ENCODE results near the gene HINT3. TPM values are rescaled to one million over a fixed set of nuclear protein-coding genes. Genes with fewer than 3 reads are reported as not detected.

HINT3 gene
- total RNA-seq, 2 donors from 2014 or later, result 8.1 to 12.4 TPM

DNA sequence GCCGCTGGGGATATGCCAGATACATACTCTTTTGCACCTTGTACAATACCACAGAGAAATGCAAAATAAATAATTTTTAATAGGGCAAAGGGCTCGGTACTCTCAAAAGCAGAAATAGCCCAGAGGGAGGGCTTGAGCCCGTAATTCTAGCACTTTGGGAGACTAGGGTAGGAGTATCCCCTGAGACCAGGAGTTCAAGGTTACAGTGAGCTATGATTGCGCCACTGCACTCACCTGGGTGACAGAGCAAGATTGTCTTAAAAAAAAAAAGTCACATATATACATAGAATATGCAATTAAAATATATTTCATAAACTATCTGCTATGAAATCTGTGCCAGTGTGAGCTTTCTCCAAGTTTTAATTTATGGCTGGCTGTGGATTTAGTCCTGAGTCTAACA, 29.0 kb downstream of the HINT3 start:
- DNase-seq (ENCODE audit: low spot score) (no peak), ATAC-seq (no peak)
- no peaks in the 10 kb centered on the region for H3K36me3 Mint-ChIP-seq
- no peaks in the 10 kb centered on the region for H3K9me3 Mint-ChIP-seq
- H3K4me1 Mint-ChIP-seq (ENCODE audit: low read depth in 2 of 2), result peaks cover 3 to 8% of the 10 kb centered on the region in 2 donors
- no peaks in the 10 kb centered on the region for H3K27me3 Mint-ChIP-seq
- H3K4me3 Mint-ChIP-seq, result no peak overlapping the region
- no peak overlapping the region for H3K27ac Mint-ChIP-seq

- no peaks in the 10 kb centered on the region for H3K27me3 Mint-ChIP-seq
- no peak for DNase-seq (ENCODE audit: low spot score)
- H3K4me1 Mint-ChIP-seq (ENCODE audit: low read depth in 2 of 2), result peaks cover 3 to 11% of the 10 kb centered on the region in 2 donors
- no peaks in the 10 kb centered on the region for H3K9me3 Mint-ChIP-seq
- no peaks in the 10 kb centered on the region for H3K36me3 Mint-ChIP-seq
- no peak for ATAC-seq
- no peak overlapping the region for H3K27ac Mint-ChIP-seq
- no peak overlapping the region for H3K4me3 Mint-ChIP-seq
Observed at GRCh38 chr6:125985979-125986300, 29.4 kb downstream of the HINT3 start.

- Mint-ChIP-seq H3K27ac (no peak within 1 kb of the TSS), H3K4me3 (no peak within 1 kb of the TSS), H3K36me3 (no peaks in the 10 kb centered on the region), H3K4me1 (ENCODE audit: low read depth in 2 of 2) (peaks cover 3 to 11% of the 10 kb centered on the region in 2 donors), H3K9me3 (no peaks in the 10 kb centered on the region), H3K27me3 (no peaks in the 10 kb centered on the region)
- ATAC-seq, result peak; percentile 98
- peak; percentile 88 for DNase-seq (ENCODE audit: low spot score)
Observed at GRCh38 chr6:125986301-125987025, 29.9 kb downstream of the HINT3 start, which contains the start of gene TRMT11. Gene TRMT11, plus strand, starts transcription at chr6:125986540. Its CDS starts 11 bp downstream, at chr6:125986551.

DNA sequence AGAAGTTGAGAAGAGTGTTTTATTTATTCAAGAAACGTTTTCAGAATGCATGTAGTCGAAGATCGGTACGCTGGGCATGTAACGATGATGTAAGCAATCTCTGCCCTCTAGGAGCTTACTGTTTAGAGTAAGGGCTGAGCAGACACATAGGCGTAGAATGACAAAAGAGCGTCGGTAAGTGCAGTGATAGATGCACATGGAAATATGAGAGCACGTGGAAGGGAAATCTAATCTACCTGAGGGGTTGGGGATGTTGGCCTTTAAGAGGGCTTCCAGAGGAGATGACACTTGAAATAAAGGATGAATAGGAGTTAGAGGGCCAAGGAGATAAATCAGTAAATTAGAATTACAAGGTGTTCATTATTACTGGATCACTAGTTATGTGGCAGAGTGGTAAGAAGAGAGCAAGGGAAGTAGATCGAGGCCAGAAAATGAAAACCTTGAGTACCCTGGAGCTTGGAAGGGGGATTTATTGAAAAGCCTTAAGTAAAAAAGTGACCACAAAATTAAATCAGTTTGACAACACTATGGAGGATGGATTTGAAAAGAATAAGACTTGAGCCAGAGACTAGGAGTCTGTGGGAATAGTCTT, 30.6 kb downstream of the HINT3 start:
- Mint-ChIP-seq H3K36me3 (no peaks in the 10 kb centered on the region), H3K4me1 (ENCODE audit: low read depth in 2 of 2) (peaks cover 3 to 11% of the 10 kb centered on the region in 2 donors), H3K9me3 (no peaks in the 10 kb centered on the region), H3K27me3 (no peaks in the 10 kb centered on the region), H3K4me3 (no peak overlapping the region), H3K27ac (no peak overlapping the region)
- ATAC-seq (peak in 1 of 2 donors; percentile 51), DNase-seq (ENCODE audit: low spot score) (no peak)

- Mint-ChIP-seq H3K4me1 (ENCODE audit: low read depth in 2 of 2) (peaks cover 6 to 11% of the 10 kb centered on the region in 2 donors), H3K27me3 (no peaks in the 10 kb centered on the region), H3K27ac (no peak overlapping the region), H3K36me3 (no peaks in the 10 kb centered on the region), H3K4me3 (no peak overlapping the region), H3K9me3 (no peaks in the 10 kb centered on the region)
- ATAC-seq (no peak), DNase-seq (ENCODE audit: low spot score) (no peak)
Observed at GRCh38 chr6:125988280-125988679, 31.7 kb downstream of the HINT3 start.

DNA sequence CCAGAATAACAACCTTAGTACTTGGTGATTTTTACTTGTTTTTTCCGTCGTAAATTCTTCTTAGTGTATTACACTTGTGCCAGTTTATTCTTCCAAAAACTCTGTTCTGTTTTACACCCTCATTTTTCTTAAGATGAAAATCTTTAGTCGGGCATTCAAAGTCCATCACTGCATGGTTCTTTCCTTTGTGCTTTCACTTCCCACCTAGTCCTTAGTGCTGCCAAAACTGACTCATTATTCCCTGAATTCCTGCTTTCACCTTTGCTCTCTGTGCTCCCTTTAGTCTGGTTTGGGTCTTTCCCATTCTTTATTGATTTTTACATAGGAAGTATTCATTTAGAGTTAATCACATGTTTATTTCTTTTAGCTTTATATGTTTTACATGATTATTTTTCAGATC, 33.1 kb downstream of the HINT3 start:
- no peak for ATAC-seq
- Mint-ChIP-seq H3K27me3 (no peaks in the 10 kb centered on the region), H3K27ac (no peak overlapping the region), H3K9me3 (no peaks in the 10 kb centered on the region), H3K36me3 (no peaks in the 10 kb centered on the region), H3K4me1 (ENCODE audit: low read depth in 2 of 2) (peaks cover 6 to 11% of the 10 kb centered on the region in 2 donors), H3K4me3 (no peak overlapping the region)
- no peak for DNase-seq (ENCODE audit: low spot score)

DNA sequence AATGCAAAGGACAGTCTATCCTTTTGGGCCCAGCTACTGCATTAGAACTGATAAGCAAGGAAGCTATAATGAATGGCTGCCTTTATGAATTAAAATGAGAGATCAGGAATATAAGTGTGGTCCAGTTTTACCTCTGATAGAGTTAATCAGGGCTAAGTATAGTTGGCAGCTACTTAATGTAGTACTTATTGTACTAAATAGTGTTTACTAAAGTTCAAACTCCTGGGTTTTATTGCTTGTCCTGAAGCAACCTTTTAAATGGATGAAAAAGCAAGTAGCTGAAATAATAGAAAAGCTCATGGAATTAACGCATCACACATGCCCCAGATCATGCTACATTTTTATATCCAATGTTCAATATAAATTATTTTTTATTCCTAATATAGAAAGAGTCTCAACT, 35.1 kb downstream of the HINT3 start:
- ATAC-seq (no peak), DNase-seq (ENCODE audit: low spot score) (no peak)
- no peaks in the 10 kb centered on the region for H3K27me3 Mint-ChIP-seq
- no peak overlapping the region for H3K27ac Mint-ChIP-seq
- H3K36me3 Mint-ChIP-seq, result no peaks in the 10 kb centered on the region
- H3K9me3 Mint-ChIP-seq, result no peaks in the 10 kb centered on the region
- H3K4me3 Mint-ChIP-seq, result no peak overlapping the region
- peaks cover 11% of the 10 kb centered on the region in 2 donors for H3K4me1 Mint-ChIP-seq (ENCODE audit: low read depth in 2 of 2)

DNA sequence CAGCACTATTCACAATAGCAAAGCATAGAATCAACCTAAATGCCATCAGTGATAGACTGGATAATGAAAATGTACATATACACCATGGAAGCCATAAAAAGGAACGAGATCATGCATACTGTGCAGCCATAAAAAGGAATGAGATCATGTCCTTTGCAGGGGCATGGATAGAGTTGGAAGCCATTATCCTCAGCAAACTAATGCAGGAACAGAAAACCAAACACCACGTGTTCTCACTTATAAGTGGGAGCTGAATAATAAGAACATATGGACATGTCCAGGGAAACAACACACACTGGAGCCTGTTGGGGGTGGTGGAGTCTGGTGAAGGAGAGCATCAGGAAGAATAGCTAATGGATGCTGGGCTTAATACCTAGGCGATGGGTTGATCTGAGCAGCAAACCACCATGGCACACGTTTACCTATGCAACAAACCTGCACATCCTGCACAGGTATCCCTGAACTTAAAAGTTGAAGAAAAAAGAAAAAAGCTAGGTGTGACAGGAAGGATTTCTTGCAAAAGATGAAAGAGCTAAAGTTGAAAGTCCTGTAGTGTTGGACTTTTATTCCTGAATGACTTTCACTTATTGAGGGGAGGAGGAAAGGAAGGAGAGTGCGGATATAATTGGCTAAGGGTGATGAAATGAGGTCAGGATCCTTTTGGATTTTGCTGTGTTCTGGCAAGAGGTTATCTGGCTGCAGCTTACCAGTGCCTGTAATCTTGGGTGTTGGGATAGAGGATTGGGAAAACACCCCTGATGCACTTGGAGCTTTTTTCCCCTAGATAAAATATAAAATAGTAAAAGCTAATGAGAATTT, 38.3 kb downstream of the HINT3 start:
- H3K4me1 Mint-ChIP-seq (ENCODE audit: low read depth in 2 of 2), result peaks cover 8 to 9% of the 10 kb centered on the region in 2 donors
- no peak overlapping the region for H3K4me3 Mint-ChIP-seq
- no peak overlapping the region for H3K27ac Mint-ChIP-seq
- H3K9me3 Mint-ChIP-seq, result no peaks in the 10 kb centered on the region
- H3K27me3 Mint-ChIP-seq, result no peaks in the 10 kb centered on the region
- peaks cover 6% of the 10 kb centered on the region for H3K36me3 Mint-ChIP-seq
- no peak for ATAC-seq
- no peak for DNase-seq (ENCODE audit: low spot score)

- ATAC-seq (peak; percentile 85 to 86), DNase-seq (ENCODE audit: low spot score) (peak; percentile 78)
- no peak overlapping the region for H3K27ac Mint-ChIP-seq
- H3K9me3 Mint-ChIP-seq, result no peaks in the 10 kb centered on the region
- H3K27me3 Mint-ChIP-seq, result no peaks in the 10 kb centered on the region
- peaks cover 6% of the 10 kb centered on the region for H3K36me3 Mint-ChIP-seq
- peaks cover 0 to 9% of the 10 kb centered on the region in 2 donors for H3K4me1 Mint-ChIP-seq (ENCODE audit: low read depth in 2 of 2)
- no peak overlapping the region for H3K4me3 Mint-ChIP-seq
Observed at GRCh38 chr6:125995972-125996580, 39.5 kb downstream of the HINT3 start.

DNA sequence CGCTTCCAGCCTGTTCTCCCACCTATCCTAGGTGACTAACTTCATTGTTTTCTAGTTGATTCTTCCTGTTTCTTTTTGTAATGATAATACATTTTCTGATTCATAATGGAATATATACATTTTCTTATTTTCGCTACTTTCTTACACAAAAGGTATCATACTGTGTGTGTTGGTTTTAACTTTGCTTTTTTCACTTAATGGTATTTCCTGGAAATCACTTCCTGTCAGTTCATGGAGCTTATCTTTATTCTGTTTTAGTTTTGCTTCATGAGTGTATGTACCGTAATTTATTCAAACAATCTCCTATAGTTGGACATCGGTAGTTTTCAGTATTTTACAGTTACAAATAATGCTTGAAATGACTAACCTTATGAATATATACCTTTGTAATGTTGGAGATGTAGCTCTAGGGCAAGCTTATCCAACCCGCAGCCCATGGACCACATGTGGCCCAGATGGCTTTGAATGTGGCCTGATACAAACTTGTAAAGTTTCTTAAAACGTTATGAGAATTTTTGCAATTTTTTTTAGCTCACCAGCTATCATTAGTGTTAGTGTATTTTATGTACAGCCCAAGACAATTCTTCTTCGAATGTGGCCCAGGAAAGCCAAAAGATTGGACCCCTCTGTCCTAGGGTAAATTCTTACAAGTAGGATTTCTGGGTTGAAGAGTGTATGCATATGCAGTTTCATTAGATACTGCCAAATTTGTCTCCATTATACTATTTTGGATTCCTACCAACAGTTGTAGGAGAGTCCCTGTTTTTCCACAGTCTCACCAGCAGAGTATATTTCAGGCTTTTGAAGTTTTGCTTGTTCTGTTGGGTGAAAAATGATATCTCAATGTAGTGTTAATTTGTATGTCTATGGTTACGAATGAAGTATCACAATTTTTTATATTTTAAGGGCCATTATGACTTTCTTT, 46.4 kb downstream of the HINT3 start:
- no peaks in the 10 kb centered on the region for H3K9me3 Mint-ChIP-seq
- ATAC-seq, result no peak
- no peak overlapping the region for H3K27ac Mint-ChIP-seq
- peaks cover 6% of the 10 kb centered on the region for H3K36me3 Mint-ChIP-seq
- DNase-seq (ENCODE audit: low spot score), result no peak
- H3K4me1 Mint-ChIP-seq (ENCODE audit: low read depth in 2 of 2), result peaks cover 3 to 12% of the 10 kb centered on the region in 2 donors
- H3K27me3 Mint-ChIP-seq, result no peaks in the 10 kb centered on the region
- H3K4me3 Mint-ChIP-seq, result peak overlapping the region; percentile 19

DNA sequence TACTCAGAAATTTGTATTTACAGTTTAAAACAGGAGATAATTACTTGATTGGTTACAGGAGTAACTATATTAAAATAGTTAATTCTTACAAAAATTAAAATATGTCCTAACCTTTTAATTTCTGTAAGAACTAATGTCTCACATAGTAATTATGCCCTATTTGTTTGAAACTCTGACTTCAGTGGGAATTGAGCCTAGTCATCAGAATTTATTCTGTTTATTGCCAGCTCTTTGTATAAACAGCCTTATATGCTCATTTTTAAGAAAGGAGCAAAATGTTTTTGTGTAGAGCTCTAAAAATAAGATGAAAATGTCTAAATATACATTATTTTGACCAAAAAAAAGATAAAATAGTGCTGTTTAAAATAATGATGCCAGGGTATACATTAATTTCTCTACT, 51.2 kb downstream of the HINT3 start:
- Mint-ChIP-seq H3K27me3 (no peaks in the 10 kb centered on the region), H3K4me1 (ENCODE audit: low read depth in 2 of 2) (peaks cover 1 to 2% of the 10 kb centered on the region in 2 donors), H3K36me3 (no peaks in the 10 kb centered on the region), H3K4me3 (no peak overlapping the region), H3K27ac (no peak overlapping the region), H3K9me3 (no peaks in the 10 kb centered on the region)
- DNase-seq (ENCODE audit: low spot score) (no peak), ATAC-seq (no peak)

DNA sequence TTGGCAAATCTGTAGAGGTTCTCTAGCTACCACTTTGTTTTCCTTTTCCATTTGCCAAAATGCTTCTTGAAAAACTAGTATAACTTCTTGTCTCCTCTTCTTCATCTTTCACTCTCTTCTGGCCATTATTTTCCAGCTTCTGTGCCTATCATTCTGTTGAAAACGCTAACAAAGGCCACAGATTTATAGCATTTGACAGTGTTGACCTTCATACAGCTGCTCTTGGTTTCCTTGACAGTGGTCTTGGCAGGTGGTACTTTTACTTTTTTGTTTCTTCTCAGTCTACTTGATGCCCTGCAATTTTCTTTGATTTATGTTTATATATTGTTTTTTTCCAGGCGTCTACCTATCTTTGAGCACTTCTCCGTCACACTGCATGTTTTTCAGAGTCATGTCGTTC, 53.5 kb downstream of the HINT3 start:
- no peak for ATAC-seq
- H3K27ac Mint-ChIP-seq, result no peak overlapping the region
- no peaks in the 10 kb centered on the region for H3K27me3 Mint-ChIP-seq
- no peaks in the 10 kb centered on the region for H3K9me3 Mint-ChIP-seq
- no peaks in the 10 kb centered on the region for H3K4me1 Mint-ChIP-seq (ENCODE audit: low read depth in 2 of 2)
- no peak overlapping the region for H3K4me3 Mint-ChIP-seq
- H3K36me3 Mint-ChIP-seq, result peaks cover under 1% of the 10 kb centered on the region
- no peak for DNase-seq (ENCODE audit: low spot score)

- Mint-ChIP-seq H3K36me3 (peaks cover 22% of the 10 kb centered on the region), H3K27ac (no peak overlapping the region)
- no peak for ATAC-seq
Observed at GRCh38 chr6:126015863-126016262, 59.3 kb downstream of the HINT3 start.

More at GRCh38 chr6:126015863-126016262, 59.3 kb downstream of the HINT3 start:
- Mint-ChIP-seq H3K4me3 (no peak overlapping the region), H3K27me3 (no peaks in the 10 kb centered on the region), H3K4me1 (ENCODE audit: low read depth in 2 of 2) (no peaks in the 10 kb centered on the region), H3K9me3 (no peaks in the 10 kb centered on the region)
- DNase-seq (ENCODE audit: low spot score), result no peak

Measured in natural killer cell treated with Interleukin-12 subunit alpha and Interleukin-12 subunit beta and Interleukin-15 and Interleukin-18, amount 100 ng/mL, for 72 hours (primary cell).